Chondrocyte (in vitro differentiated cells): ENCODE data around the gene LHX5. TPM values are rescaled to one million over a fixed set of nuclear protein-coding genes. Genes with fewer than 3 reads are reported as not detected.

Experiments used
- DNase-seq: peaks from one replicate; pipeline ENCODE4 v3.0.0; 2021; ENCODE audit warnings: mixed read lengths, low spot score
- H3K27ac Mint-ChIP-seq: one replicate; pipeline ENCODE4 v1.8.0; 2021; ENCODE audit warnings: mild to moderate bottlenecking, moderate library complexity, mixed read lengths; ENCODE audit not compliant: unreplicated experiment
- H3K27me3 Mint-ChIP-seq: 2 replicates; pipeline ENCODE4 v1.8.0; 2021; ENCODE audit warnings: low read depth, mixed read lengths
- H3K36me3 Mint-ChIP-seq: 2 replicates; pipeline ENCODE4 v1.8.0; 2021; ENCODE audit warnings: low read depth, mixed read lengths
- H3K4me1 Mint-ChIP-seq: 2 replicates; pipeline ENCODE4 v1.8.0; 2021; ENCODE audit warnings: low read depth, mild to moderate bottlenecking, mixed read lengths
- H3K4me3 Mint-ChIP-seq: one replicate; pipeline ENCODE4 v1.8.0; 2021; ENCODE audit warnings: mild to moderate bottlenecking, moderate library complexity, mixed read lengths; ENCODE audit not compliant: unreplicated experiment
- H3K9me3 Mint-ChIP-seq: 2 replicates; pipeline ENCODE4 v1.8.0; 2021; ENCODE audit warnings: low read depth, mixed read lengths
- total RNA-seq: library from RNA; stranded (reverse); gene quantifications from 3 replicates; pipeline ENCODE4 v1.2.1, GENCODE V29; 2021
- TF ChIP-seq, protein P1 (sequence below): fragments of 200-600 bp; sonication (generic); IDR thresholded peaks from 2 replicates; pipeline ENCODE4 v1.5.0; 2021; ENCODE audit warnings: antibody characterized with exemption, mild to moderate bottlenecking, moderate library complexity

LHX5 gene
- total RNA-seq, 1 donor from 2014 or later: not detected

DNA sequence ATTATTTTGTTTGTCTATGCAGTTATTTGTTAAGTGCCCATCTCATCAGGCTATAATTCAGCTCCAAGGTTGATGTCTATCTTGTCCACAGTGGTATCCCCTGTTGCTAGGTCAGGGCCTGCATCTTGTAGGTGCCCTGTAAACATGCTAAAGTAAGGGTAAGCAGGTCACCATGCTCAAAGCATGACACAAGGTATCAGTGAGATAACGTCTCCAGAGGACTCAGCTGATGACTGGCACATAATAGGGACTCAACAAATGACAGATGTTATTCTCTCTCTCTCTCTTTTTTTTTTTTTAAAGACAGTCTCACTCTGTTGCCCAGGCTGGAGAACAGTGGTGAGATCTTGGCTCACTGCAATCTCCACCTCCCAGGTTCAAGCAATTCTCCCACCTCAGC, 47.2 kb downstream of the LHX5 start:
- no peak for DNase-seq
- no peak overlapping the region for H3K4me3 Mint-ChIP-seq
- peaks cover 2% of the 10 kb centered on the region for H3K36me3 Mint-ChIP-seq
- H3K27me3 Mint-ChIP-seq: peaks cover 2% of the 10 kb centered on the region
- TF ChIP-seq, protein P1, sequence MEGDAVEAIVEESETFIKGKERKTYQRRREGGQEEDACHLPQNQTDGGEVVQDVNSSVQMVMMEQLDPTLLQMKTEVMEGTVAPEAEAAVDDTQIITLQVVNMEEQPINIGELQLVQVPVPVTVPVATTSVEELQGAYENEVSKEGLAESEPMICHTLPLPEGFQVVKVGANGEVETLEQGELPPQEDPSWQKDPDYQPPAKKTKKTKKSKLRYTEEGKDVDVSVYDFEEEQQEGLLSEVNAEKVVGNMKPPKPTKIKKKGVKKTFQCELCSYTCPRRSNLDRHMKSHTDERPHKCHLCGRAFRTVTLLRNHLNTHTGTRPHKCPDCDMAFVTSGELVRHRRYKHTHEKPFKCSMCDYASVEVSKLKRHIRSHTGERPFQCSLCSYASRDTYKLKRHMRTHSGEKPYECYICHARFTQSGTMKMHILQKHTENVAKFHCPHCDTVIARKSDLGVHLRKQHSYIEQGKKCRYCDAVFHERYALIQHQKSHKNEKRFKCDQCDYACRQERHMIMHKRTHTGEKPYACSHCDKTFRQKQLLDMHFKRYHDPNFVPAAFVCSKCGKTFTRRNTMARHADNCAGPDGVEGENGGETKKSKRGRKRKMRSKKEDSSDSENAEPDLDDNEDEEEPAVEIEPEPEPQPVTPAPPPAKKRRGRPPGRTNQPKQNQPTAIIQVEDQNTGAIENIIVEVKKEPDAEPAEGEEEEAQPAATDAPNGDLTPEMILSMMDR: no peak
- no peaks in the 10 kb centered on the region for H3K9me3 Mint-ChIP-seq
- peaks cover 20% of the 10 kb centered on the region for H3K4me1 Mint-ChIP-seq
- no peak overlapping the region for H3K27ac Mint-ChIP-seq

DNA sequence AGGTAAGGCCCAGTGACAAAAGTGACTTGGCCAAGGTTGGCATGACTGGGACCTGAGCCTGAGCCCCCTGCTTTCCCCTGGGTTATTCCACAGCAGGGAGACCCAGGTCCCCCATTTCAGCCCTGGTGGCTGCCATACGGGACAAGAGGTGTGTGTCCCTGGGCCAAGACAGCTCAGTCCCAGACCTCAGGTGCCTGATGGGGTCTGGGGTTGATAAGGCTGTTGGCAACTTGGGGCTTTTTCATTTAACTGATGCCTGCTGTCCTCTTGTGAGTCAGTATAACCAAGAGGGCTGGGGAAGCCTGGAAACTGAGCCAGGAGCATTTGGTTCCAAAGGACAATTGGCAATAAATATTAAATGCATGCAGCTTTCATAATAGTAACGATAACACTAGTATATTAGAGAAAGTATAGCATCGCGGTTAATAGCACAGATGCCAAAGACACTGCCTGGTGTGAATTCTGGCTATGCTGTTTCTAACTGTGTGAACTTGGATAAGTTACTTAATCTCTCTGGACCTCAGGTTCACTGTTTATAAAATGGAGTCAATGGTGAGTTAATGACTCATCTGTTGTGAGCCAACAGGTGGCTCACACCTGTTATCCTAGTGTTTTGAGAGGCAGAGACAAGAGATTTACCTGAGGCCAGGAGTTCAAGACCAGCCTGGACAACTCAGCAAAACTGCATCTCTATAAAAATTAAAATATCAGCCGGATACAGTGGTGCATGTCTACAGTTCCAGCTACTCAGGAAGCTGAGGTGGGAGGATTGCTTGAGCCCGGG, 48.6 kb downstream of the LHX5 start:
- TF ChIP-seq, protein P1: no peak
- no peak for DNase-seq
- peaks cover 20% of the 10 kb centered on the region for H3K4me1 Mint-ChIP-seq
- H3K27ac Mint-ChIP-seq: no peak overlapping the region
- H3K9me3 Mint-ChIP-seq: no peaks in the 10 kb centered on the region
- peak overlapping the region; percentile 98 for H3K4me3 Mint-ChIP-seq
- H3K36me3 Mint-ChIP-seq: peaks cover 2% of the 10 kb centered on the region
- peaks cover 3% of the 10 kb centered on the region for H3K27me3 Mint-ChIP-seq

GRCh38 chr12:113422030-113422885, 49.4 kb downstream of the LHX5 start, which contains the start of gene SDSL:
Gene SDSL (plus strand): TSS chr12:113422380. CDS start chr12:113427983, 5,603 bp downstream.
- Mint-ChIP-seq H3K4me1 (peaks cover 20% of the 10 kb centered on the region), H3K36me3 (peaks cover 2% of the 10 kb centered on the region), H3K9me3 (no peaks in the 10 kb centered on the region), H3K27me3 (peaks cover 3% of the 10 kb centered on the region), H3K4me3 (peak within 1 kb of the TSS; percentile 98), H3K27ac (peak within 1 kb of the TSS; percentile 99)
- peak; percentile 78 for DNase-seq
- TF ChIP-seq, protein P1: no peak

- Mint-ChIP-seq H3K9me3 (no peaks in the 10 kb centered on the region), H3K4me3 (no peak overlapping the region)
Observed at GRCh38 chr12:113420996-113421595, 50.6 kb downstream of the LHX5 start.

More at GRCh38 chr12:113420996-113421595, 50.6 kb downstream of the LHX5 start:
- Mint-ChIP-seq H3K27me3 (peaks cover 3% of the 10 kb centered on the region), H3K4me1 (peaks cover 20% of the 10 kb centered on the region), H3K36me3 (peaks cover 2% of the 10 kb centered on the region), H3K27ac (no peak overlapping the region)
- no peak for DNase-seq
- TF ChIP-seq, protein P1: no peak
